Trophoblast cell (in vitro differentiated cells and primary cell): ENCODE results near the gene DPF1.

Source experiments
- DNase-seq, 2 donors: peaks; one replicate each; pipeline ENCODE4 v3.0.0-alpha.2; 2016
- H2AFZ ChIP-seq: 2 replicates; pipeline ENCODE4 v1.6.1; 2013; ENCODE audit warnings: low read length, moderate library complexity, mild to moderate bottlenecking; ENCODE audit not compliant: insufficient read depth, poor library complexity
- H2AK5ac ChIP-seq: 2 replicates; pipeline ENCODE4 v1.6.1; 2013; ENCODE audit warnings: mild to moderate bottlenecking, low read length
- H2BK120ac ChIP-seq: 2 replicates; pipeline ENCODE4 v1.6.1; 2013; ENCODE audit warnings: low read length, mild to moderate bottlenecking, moderate library complexity; ENCODE audit not compliant: insufficient read depth, poor library complexity
- H2BK12ac ChIP-seq: 2 replicates; pipeline ENCODE4 v1.6.1; 2013; ENCODE audit warnings: mild to moderate bottlenecking, low read length, moderate library complexity
- H2BK5ac ChIP-seq: 2 replicates; pipeline ENCODE4 v1.6.1; 2013; ENCODE audit warnings: low read length, low read depth, moderate library complexity, mild to moderate bottlenecking; ENCODE audit not compliant: poor library complexity
- H3K14ac ChIP-seq: 2 replicates; pipeline ENCODE4 v1.6.1; 2013; ENCODE audit warnings: mild to moderate bottlenecking, low read length
- H3K18ac ChIP-seq: 2 replicates; pipeline ENCODE4 v1.6.1; 2013; ENCODE audit warnings: mild to moderate bottlenecking, low read length
- H3K23ac ChIP-seq: 2 replicates; pipeline ENCODE4 v1.6.1; 2013; ENCODE audit warnings: low read length
- H3K27ac ChIP-seq: 2 replicates; pipeline ENCODE4 v1.5.1; 2013; ENCODE audit warnings: low read depth, mild to moderate bottlenecking, inconsistent platforms, low read length, moderate library complexity
- H3K27me3 ChIP-seq: 2 replicates; pipeline ENCODE4 v1.6.1; 2013; ENCODE audit warnings: inconsistent platforms, mild to moderate bottlenecking, low read length, moderate library complexity; ENCODE audit not compliant: insufficient read depth
- H3K36me3 ChIP-seq, 2 experiments: 1 replicate in 1 of 2; 2 replicates in 1 of 2; pipeline ENCODE4 v1.6.1; 2013; ENCODE audit warnings: low read length in 2 of 2, mild to moderate bottlenecking in 2 of 2, moderate library complexity in 1 of 2; ENCODE audit not compliant: insufficient read depth in 2 of 2, control insufficient read depth in 1 of 2
- H3K4ac ChIP-seq: 2 replicates; pipeline ENCODE4 v1.6.1; 2013; ENCODE audit warnings: low read depth, mild to moderate bottlenecking, low read length, moderate library complexity
- H3K4me1 ChIP-seq, 2 experiments: 1 replicate in 1 of 2; 2 replicates in 1 of 2; pipeline ENCODE4 v1.6.1; 2013; ENCODE audit warnings: low read length in 2 of 2, mild to moderate bottlenecking in 2 of 2, moderate library complexity in 1 of 2; ENCODE audit not compliant: insufficient read depth in 2 of 2, control insufficient read depth in 1 of 2
- H3K4me2 ChIP-seq: 2 replicates; pipeline ENCODE4 v1.6.1; 2013; ENCODE audit warnings: inconsistent platforms, mild to moderate bottlenecking, low read length, moderate library complexity
- H3K4me3 ChIP-seq: 2 replicates; pipeline ENCODE4 v1.5.1; 2013; ENCODE audit warnings: mild to moderate bottlenecking, low read depth, low read length, inconsistent platforms
- H3K79me1 ChIP-seq: one replicate; pipeline ENCODE4 v1.6.1; 2013; ENCODE audit warnings: low read length
- H3K79me2 ChIP-seq: 2 replicates; pipeline ENCODE4 v1.6.1; 2013; ENCODE audit warnings: low read length, mild to moderate bottlenecking; ENCODE audit not compliant: control insufficient read depth, insufficient read depth, poor library complexity
- H3K9ac ChIP-seq: 2 replicates; pipeline ENCODE4 v1.6.1; 2013; ENCODE audit warnings: mild to moderate bottlenecking, low read length
- H3K9me3 ChIP-seq: 2 replicates; pipeline ENCODE4 v1.6.1; 2013; ENCODE audit warnings: low read depth, mild to moderate bottlenecking, control low read depth, inconsistent platforms, low read length; ENCODE audit not compliant: insufficient read depth
- H4K12ac ChIP-seq: 2 replicates; pipeline ENCODE4 v1.6.1; 2013; ENCODE audit warnings: low read depth, mild to moderate bottlenecking, low read length, moderate library complexity
- H4K8ac ChIP-seq: 2 replicates; pipeline ENCODE4 v1.6.1; 2013; ENCODE audit warnings: low read depth, mild to moderate bottlenecking, low read length, moderate library complexity
- H4K91ac ChIP-seq: one replicate; pipeline ENCODE4 v1.6.1; 2013; ENCODE audit warnings: low read depth, mild to moderate bottlenecking, low read length, moderate library complexity
- WGBS: extraction: QIAGEN DNeasy Blood & Tissue Kit; methylation state at CpG from one replicate; pipeline ENCODE4 v1.1.7; 2013; ENCODE audit warnings: missing lambda C conversion rate; ENCODE audit not compliant: insufficient read length, insufficient coverage; ENCODE audit errors: extremely low coverage; 5-methylcytosine and 5-hydroxymethylcytosine counted together

DPF1 gene

GRCh38 chr19:38208571-38208970, 15.5 kb downstream of the DPF1 start:
- H4K91ac ChIP-seq: no peak overlapping the region
- H2BK5ac ChIP-seq: no peak overlapping the region
- H3K23ac ChIP-seq: no peak overlapping the region
- H3K4ac ChIP-seq: no peak overlapping the region
- H3K9ac ChIP-seq: no peak overlapping the region
- H3K27me3 ChIP-seq: peaks cover 27% of the 10 kb centered on the region
- H2AK5ac ChIP-seq: no peak overlapping the region
- H4K12ac ChIP-seq: no peak overlapping the region
- H2AFZ ChIP-seq: no peak overlapping the region
- 40% methylated on average over 1 of the region's 3 CpGs for WGBS
- H3K27ac ChIP-seq: no peak overlapping the region
- H2BK120ac ChIP-seq: no peak overlapping the region
- H3K4me3 ChIP-seq: no peak overlapping the region
- H3K4me1 ChIP-seq: peaks cover 7 to 11% of the 10 kb centered on the region in 2 experiments
- DNase-seq: no peak
- no peak overlapping the region for H4K8ac ChIP-seq
- H3K14ac ChIP-seq: no peak overlapping the region
- H3K36me3 ChIP-seq: peaks cover 0 to 7% of the 10 kb centered on the region in 2 experiments
- no peak overlapping the region for H3K4me2 ChIP-seq
- no peaks in the 10 kb centered on the region for H3K79me1 ChIP-seq
- no peaks in the 10 kb centered on the region for H3K9me3 ChIP-seq
- H3K18ac ChIP-seq: no peak overlapping the region
- H2BK12ac ChIP-seq: no peak overlapping the region
- H3K79me2 ChIP-seq: no peaks in the 10 kb centered on the region

GRCh38 chr19:38207543-38207942, 16.5 kb downstream of the DPF1 start:
- H3K4me3 ChIP-seq: no peak overlapping the region
- H3K23ac ChIP-seq: no peak overlapping the region
- no peaks in the 10 kb centered on the region for H3K9me3 ChIP-seq
- H4K91ac ChIP-seq: no peak overlapping the region
- no peak overlapping the region for H3K4ac ChIP-seq
- peaks cover 0 to 8% of the 10 kb centered on the region in 2 experiments for H3K36me3 ChIP-seq
- DNase-seq: no peak
- peaks cover 7 to 11% of the 10 kb centered on the region in 2 experiments for H3K4me1 ChIP-seq
- no peak overlapping the region for H3K14ac ChIP-seq
- WGBS: no CpG with 5 or more reads among the region's 12 CpGs
- no peak overlapping the region for H3K4me2 ChIP-seq
- no peak overlapping the region for H2BK5ac ChIP-seq
- no peak overlapping the region for H2BK12ac ChIP-seq
- H3K27me3 ChIP-seq: peaks cover 27% of the 10 kb centered on the region
- H4K8ac ChIP-seq: no peak overlapping the region
- H2AK5ac ChIP-seq: no peak overlapping the region
- H3K27ac ChIP-seq: no peak overlapping the region
- no peak overlapping the region for H3K18ac ChIP-seq
- H3K9ac ChIP-seq: no peak overlapping the region
- H3K79me1 ChIP-seq: no peaks in the 10 kb centered on the region
- no peak overlapping the region for H2AFZ ChIP-seq
- no peak overlapping the region for H4K12ac ChIP-seq
- no peak overlapping the region for H2BK120ac ChIP-seq
- no peaks in the 10 kb centered on the region for H3K79me2 ChIP-seq

- Histone ChIP-seq H4K91ac (no peak overlapping the region), H3K79me2 (no peaks in the 10 kb centered on the region), H3K9me3 (no peaks in the 10 kb centered on the region), H3K27ac (no peak overlapping the region), H3K4me3 (no peak overlapping the region), H2AFZ (no peak overlapping the region), H3K4me1 (peaks cover 7 to 11% of the 10 kb centered on the region in 2 experiments), H2BK12ac (no peak overlapping the region), H2BK5ac (no peak overlapping the region), H3K9ac (no peak overlapping the region), H3K36me3 (peaks cover 2 to 9% of the 10 kb centered on the region in 2 experiments), H3K18ac (no peak overlapping the region), H4K12ac (no peak overlapping the region), H3K79me1 (no peaks in the 10 kb centered on the region), H2BK120ac (no peak overlapping the region), H2AK5ac (no peak overlapping the region), H3K14ac (no peak overlapping the region), H4K8ac (no peak overlapping the region), H3K27me3 (peaks cover 27% of the 10 kb centered on the region), H3K23ac (no peak overlapping the region), H3K4ac (no peak overlapping the region), H3K4me2 (no peak overlapping the region)
- DNase-seq: no peak
- WGBS: no CpG with 5 or more reads among the region's 16 CpGs
Measured at GRCh38 chr19:38206928-38207327, 17.1 kb downstream of the DPF1 start.

GRCh38 chr19:38206006-38206745, 17.8 kb downstream of the DPF1 start:
- no peak overlapping the region for H3K4me2 ChIP-seq
- no peak overlapping the region for H3K14ac ChIP-seq
- H2BK120ac ChIP-seq: no peak overlapping the region
- peaks cover 6 to 14% of the 10 kb centered on the region in 2 experiments for H3K36me3 ChIP-seq
- H2BK12ac ChIP-seq: no peak overlapping the region
- no peak overlapping the region for H2AFZ ChIP-seq
- H3K4me3 ChIP-seq: no peak overlapping the region
- peaks cover 7 to 11% of the 10 kb centered on the region in 2 experiments for H3K4me1 ChIP-seq
- H3K27ac ChIP-seq: no peak overlapping the region
- no peak overlapping the region for H4K91ac ChIP-seq
- H3K9ac ChIP-seq: no peak overlapping the region
- no peaks in the 10 kb centered on the region for H3K79me2 ChIP-seq
- peak overlapping the region; percentile 8 for H4K12ac ChIP-seq
- DNase-seq: no peak
- H4K8ac ChIP-seq: no peak overlapping the region
- no peaks in the 10 kb centered on the region for H3K9me3 ChIP-seq
- H3K23ac ChIP-seq: no peak overlapping the region
- no peak overlapping the region for H3K4ac ChIP-seq
- H3K27me3 ChIP-seq: peaks cover 22% of the 10 kb centered on the region
- no peaks in the 10 kb centered on the region for H3K79me1 ChIP-seq
- H2BK5ac ChIP-seq: no peak overlapping the region
- no CpG with 5 or more reads among the region's 36 CpGs for WGBS
- H2AK5ac ChIP-seq: no peak overlapping the region
- no peak overlapping the region for H3K18ac ChIP-seq
